Measurements from ENCODE around the gene USP46.
A peak's percentile ranks its signal among the peaks of the same experiment; 100 is the strongest.

USP46 gene

GRCh38 chr4:52659001-52659721 lies at the start of gene USP46:
USP46 (minus strand) TSS chr4:52659301; CDS start chr4:52659150, 151 bp downstream.
- peak in 1 of 2 donors; percentile 21 for DNase-seq (ENCODE audit: low read depth in 2 of 2)

GRCh38 chr4:52704661-52705060 lies 45.6 kb upstream of the USP46 start:
- DNase-seq (ENCODE audit: low read depth in 2 of 2), result no peak

GRCh38 chr4:52704133-52704532 lies 45.0 kb upstream of the USP46 start:
- no peak for DNase-seq (ENCODE audit: low read depth in 2 of 2)

GRCh38 chr4:52701207-52701606 lies 42.1 kb upstream of the USP46 start:
- no peak for DNase-seq (ENCODE audit: low read depth in 2 of 2)

GRCh38 chr4:52694936-52695335 lies 35.8 kb upstream of the USP46 start:
- DNase-seq (ENCODE audit: low read depth in 2 of 2), result no peak

- no peak for DNase-seq (ENCODE audit: low read depth in 2 of 2)
Measured at GRCh38 chr4:52693492-52693891, 34.4 kb upstream of the USP46 start.

GRCh38 chr4:52689096-52689495 lies 30.0 kb upstream of the USP46 start:
- no peak for DNase-seq (ENCODE audit: low read depth in 2 of 2)

- no peak for DNase-seq (ENCODE audit: low read depth in 2 of 2)
Measured at GRCh38 chr4:52687696-52688095, 28.6 kb upstream of the USP46 start.

GRCh38 chr4:52685316-52685715 lies 26.2 kb upstream of the USP46 start:
- no peak for DNase-seq (ENCODE audit: low read depth in 2 of 2)

- no peak for DNase-seq (ENCODE audit: low read depth in 2 of 2)
Measured at GRCh38 chr4:52684896-52685295, 25.8 kb upstream of the USP46 start.

GRCh38 chr4:52680381-52680780 lies 21.3 kb upstream of the USP46 start:
- no peak for DNase-seq (ENCODE audit: low read depth in 2 of 2)

GRCh38 chr4:52676536-52676935 lies 17.4 kb upstream of the USP46 start:
- DNase-seq (ENCODE audit: low read depth in 2 of 2), result no peak

- no peak for DNase-seq (ENCODE audit: low read depth in 2 of 2)
Measured at GRCh38 chr4:52675111-52675510, 16.0 kb upstream of the USP46 start.

GRCh38 chr4:52670739-52671138 lies 11.6 kb upstream of the USP46 start:
- no peak for DNase-seq (ENCODE audit: low read depth in 2 of 2)

- DNase-seq (ENCODE audit: low read depth in 2 of 2), result no peak
Measured at GRCh38 chr4:52670121-52670520, 11.0 kb upstream of the USP46 start.

GRCh38 chr4:52665592-52665991 lies 6.5 kb upstream of the USP46 start:
- DNase-seq (ENCODE audit: low read depth in 2 of 2), result no peak

GRCh38 chr4:52664479-52664878 lies 5.4 kb upstream of the USP46 start:
- DNase-seq (ENCODE audit: low read depth in 2 of 2), result no peak

GRCh38 chr4:52661966-52662690 lies 3.0 kb upstream of the USP46 start:
- no peak for DNase-seq (ENCODE audit: low read depth in 2 of 2)

GRCh38 chr4:52660643-52661042 lies 1.5 kb upstream of the USP46 start:
- no peak for DNase-seq (ENCODE audit: low read depth in 2 of 2)

GRCh38 chr4:52659722-52660261 lies 691 bp upstream of the USP46 start:
- no peak for DNase-seq (ENCODE audit: low read depth in 2 of 2)

- no peak for DNase-seq (ENCODE audit: low read depth in 2 of 2)
Measured at GRCh38 chr4:52658641-52659000, 480 bp downstream of the USP46 start.

- DNase-seq (ENCODE audit: low read depth in 2 of 2), result no peak
Measured at GRCh38 chr4:52657618-52658501, 1.2 kb downstream of the USP46 start.
